Measurements from ENCODE around the gene SUPT5H.

SUPT5H gene

GRCh38 chr19:39413272-39413910, 32.0 kb upstream of the SUPT5H start:
- TF ChIP-seq GATA2 (IDR thresholded peaks at IDR 0.05; ENCODE audit: low read depth, low read length) (no peak), GATA3 (IDR thresholded peaks at IDR 0.05; ENCODE audit: low read depth, low read length) (no peak)

DNA sequence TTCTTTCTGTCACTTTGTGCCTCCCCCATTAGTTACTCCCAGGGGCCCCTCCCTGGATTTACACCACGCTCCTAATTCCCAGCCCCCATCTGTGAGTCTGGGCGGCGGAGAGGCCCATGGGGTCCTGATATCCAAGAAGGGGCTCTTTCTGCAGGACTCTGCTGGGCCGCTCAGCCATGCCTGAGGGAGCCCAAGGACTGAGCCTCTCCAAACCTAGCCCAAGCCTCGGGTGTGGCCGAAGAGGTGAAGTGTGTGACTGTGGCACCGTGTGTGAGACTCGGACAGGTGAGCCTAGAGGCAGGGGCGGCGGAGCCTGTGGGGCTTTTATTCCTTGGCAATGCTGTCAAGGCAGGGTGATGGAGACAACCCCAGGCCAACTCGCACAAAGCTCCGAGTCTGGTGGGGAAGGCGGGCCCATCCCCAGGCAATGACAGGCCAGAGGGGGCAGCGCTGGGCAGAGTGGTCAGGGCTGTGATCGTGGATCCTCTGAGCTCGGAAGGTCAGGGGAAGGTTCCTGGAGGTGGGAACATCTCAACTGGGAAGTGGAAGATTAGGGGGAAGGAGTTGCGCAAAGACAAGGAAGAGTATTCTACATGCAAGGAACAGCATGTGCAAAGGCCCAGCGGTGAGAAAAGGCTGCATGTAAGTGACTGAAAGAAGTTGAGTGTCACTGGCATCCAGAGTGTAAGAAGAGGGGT, 31.3 kb upstream of the SUPT5H start:
- no peak for TF ChIP-seq GATA2 (IDR thresholded peaks at IDR 0.05; ENCODE audit: low read depth, low read length)
- TF ChIP-seq GATA3 (IDR thresholded peaks at IDR 0.05; ENCODE audit: low read depth, low read length): no peak

DNA sequence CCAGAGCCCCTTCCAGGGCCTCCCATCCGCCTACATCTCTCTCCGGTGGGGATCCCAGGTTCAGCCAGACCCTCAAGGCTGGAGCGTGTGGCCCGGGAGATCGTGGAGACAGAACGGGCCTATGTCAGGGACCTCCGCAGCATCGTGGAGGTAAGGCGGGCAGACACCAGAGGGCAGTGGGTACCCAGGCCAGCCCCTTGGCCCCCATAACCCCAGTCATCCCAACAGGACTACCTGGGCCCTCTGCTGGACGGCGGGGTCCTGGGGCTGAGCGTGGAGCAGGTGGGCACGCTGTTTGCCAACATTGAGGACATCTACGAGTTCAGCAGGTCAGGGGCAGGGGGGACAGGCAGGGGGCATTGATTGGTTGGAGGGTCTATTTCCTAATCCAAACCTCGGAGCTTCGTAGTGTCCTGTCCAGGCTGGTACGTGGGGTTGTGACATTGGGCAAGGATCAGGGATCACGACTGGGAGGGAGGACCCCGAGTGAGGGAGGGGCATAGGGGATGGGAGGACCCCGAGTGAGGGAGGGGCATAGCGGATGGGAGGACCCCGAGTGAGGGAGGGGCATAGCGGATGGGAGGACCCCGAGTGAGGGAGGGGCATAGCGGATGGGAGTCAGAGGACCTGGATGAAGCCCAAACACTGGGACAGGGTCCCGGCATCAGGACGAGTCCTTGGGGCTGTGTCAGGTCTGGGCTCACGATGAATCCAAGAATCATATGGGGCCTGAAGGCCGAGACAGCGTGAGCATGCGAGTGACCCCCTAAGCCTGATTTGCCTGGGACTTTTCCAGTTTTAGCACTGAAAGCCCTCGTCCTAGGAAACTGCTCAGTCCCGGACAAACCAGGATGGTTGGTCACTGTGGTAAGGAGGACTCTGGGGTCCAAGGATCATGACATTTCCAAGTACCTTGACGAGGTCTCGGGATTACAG, 30.0 kb upstream of the SUPT5H start:
- TF ChIP-seq GATA2 (IDR thresholded peaks at IDR 0.05; ENCODE audit: low read depth, low read length) (no peak), GATA3 (IDR thresholded peaks at IDR 0.05; ENCODE audit: low read depth, low read length) (no peak)

DNA sequence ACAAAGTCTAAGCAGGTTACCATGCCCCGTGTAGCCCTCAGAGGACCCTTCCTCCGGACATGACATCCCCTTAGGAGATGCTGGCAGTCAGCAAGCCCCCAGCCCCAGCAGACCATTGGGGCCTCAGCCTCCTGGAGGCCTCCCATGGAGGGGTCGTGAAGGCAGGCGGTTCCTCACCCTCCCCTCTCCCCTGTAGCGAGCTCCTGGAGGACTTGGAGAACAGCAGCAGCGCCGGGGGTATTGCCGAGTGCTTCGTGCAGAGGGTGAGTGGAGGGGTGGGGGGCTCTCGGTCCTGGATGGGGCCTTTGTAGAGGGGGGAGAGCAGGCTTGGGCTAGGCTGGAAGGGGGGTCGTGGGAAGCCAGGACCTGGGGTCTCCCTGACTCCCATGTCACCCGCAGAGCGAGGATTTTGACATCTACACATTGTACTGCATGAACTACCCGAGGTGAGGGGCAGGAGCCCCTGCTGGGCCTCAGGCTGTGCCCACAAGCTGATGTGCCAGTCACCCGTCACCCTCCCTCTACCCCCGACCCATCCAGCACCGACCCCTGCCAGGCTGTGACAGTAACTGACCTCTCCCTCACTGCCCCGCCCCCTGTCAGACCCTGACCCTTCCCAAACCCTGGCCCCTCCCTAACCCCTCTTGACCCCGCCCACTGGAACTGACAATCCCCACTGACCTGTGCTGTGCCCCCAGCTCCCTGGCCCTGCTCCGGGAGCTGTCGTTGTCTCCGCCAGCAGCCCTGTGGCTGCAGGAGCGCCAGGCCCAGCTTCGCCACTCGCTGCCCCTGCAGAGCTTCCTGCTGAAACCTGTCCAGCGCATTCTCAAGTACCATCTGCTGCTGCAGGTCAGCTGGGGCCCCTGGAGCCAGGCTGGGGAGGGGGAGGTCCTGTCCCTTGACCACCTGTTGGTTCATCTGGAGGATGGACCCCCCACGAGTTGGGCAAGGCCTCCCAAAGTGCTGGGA, 28.9 kb upstream of the SUPT5H start:
- TF ChIP-seq GATA3 (IDR thresholded peaks at IDR 0.05; ENCODE audit: low read depth, low read length) (no peak), GATA2 (IDR thresholded peaks at IDR 0.05; ENCODE audit: low read depth, low read length) (no peak)

DNA sequence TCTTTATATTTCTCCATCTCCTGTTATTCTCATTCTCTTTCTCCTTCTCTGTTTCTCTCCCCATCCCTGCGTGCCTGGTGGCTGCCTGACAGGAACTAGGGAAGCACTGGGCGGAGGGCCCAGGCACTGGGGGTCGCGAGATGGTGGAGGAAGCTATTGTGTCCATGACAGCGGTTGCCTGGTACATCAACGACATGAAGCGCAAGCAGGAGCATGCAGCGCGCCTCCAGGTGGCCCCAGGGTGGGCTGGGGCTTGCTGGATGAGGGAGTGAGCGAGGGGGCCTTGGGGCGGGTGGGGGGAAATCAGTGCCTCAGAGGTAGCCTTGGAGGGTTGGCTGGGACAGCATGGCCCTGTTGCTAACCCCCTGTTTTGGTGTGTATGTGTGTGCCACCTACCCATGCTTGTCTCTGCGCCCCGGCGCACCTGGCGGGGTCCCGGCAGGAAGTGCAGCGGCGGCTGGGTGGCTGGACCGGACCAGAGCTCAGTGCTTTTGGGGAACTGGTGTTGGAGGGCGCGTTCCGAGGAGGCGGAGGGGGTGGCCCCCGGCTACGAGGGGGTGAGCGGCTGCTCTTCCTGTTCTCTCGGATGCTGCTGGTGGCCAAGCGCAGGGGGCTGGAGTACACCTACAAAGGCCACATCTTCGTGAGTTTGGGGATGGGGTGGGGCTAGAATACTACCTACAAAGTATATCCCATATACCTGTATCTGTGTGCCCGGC, 27.8 kb upstream of the SUPT5H start:
- no peak for TF ChIP-seq GATA2 (IDR thresholded peaks at IDR 0.05; ENCODE audit: low read depth, low read length)
- no peak for TF ChIP-seq GATA3 (IDR thresholded peaks at IDR 0.05; ENCODE audit: low read depth, low read length)

GRCh38 chr19:39419003-39419402, 26.4 kb upstream of the SUPT5H start:
- TF ChIP-seq GATA3 (IDR thresholded peaks at IDR 0.05; ENCODE audit: low read depth, low read length): no peak
- no peak for TF ChIP-seq GATA2 (IDR thresholded peaks at IDR 0.05; ENCODE audit: low read depth, low read length)

DNA sequence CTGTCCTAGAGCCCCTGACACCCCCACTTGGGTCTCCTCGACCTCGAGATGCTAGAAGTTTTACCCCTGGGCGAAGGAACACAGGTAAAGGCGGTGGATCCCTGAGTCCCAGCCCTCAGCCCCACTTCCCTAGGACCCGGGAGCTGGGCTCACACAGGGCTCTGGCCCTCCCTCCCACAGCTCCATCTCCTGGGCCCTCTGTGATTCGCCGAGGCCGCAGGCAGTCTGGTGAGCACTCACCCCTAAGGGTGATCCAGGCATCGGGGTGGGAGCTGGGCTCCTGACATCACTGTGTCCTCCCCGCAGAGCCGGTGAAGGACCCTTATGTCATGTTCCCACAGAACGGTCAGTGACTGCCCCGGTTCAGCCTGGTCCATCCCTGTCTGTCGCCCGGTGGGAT, 24.6 kb upstream of the SUPT5H start:
- TF ChIP-seq GATA3 (IDR thresholded peaks at IDR 0.05; ENCODE audit: low read depth, low read length): no peak
- TF ChIP-seq GATA2 (IDR thresholded peaks at IDR 0.05; ENCODE audit: low read depth, low read length): no peak

DNA sequence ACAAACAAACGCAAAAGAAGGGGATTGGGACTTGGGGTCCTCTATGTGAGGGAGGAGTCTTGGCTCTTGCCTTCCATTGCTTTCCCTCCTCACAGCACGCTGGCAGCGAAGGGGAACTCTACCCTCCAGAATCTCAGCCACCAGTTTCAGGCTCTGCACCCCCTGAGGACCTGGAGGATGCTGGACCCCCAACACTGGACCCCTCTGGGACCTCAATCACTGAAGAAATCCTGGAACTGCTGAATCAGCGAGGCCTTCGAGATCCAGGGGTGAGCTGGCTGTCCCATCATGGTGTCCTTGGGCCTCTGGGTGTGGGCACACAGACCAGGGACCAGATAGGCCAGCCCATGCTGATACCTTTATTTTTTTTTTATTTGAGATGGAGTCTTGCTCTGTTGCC, 23.4 kb upstream of the SUPT5H start:
- TF ChIP-seq GATA3 (IDR thresholded peaks at IDR 0.05; ENCODE audit: low read depth, low read length) (no peak), GATA2 (IDR thresholded peaks at IDR 0.05; ENCODE audit: low read depth, low read length) (no peak)

DNA sequence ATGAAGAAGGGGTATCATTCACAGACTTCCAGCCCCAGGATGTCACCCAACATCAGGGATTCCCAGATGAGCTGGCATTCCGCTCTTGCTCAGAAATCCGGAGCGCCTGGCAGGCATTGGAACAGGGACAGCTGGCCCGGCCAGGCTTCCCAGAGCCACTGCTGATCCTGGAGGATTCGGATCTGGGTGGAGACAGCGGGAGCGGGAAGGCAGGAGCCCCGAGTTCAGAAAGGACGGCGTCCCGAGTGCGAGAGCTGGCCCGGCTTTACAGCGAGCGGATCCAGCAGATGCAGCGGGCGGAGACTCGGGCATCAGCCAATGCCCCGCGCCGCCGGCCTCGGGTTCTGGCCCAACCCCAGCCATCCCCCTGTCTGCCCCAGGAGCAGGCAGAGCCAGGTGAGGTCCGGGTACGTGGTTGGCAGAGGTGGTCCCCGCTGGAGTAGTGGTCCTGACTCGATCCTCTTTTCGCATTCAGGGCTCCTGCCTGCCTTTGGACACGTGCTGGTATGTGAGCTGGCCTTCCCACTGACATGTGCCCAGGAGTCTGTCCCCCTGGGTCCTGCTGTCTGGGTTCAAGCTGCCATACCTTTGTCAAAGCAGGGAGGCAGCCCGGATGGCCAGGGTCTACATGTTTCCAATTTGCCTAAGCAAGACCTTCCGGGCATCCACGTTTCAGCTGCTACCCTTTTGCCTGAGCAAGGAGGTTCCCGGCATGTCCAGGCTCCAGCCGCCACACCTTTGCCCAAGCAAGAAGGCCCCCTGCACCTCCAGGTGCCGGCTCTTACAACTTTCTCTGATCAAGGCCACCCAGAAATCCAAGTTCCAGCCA, 21.9 kb upstream of the SUPT5H start:
- TF ChIP-seq GATA3 (IDR thresholded peaks at IDR 0.05; ENCODE audit: low read depth, low read length) (no peak), GATA2 (IDR thresholded peaks at IDR 0.05; ENCODE audit: low read depth, low read length) (no peak)

DNA sequence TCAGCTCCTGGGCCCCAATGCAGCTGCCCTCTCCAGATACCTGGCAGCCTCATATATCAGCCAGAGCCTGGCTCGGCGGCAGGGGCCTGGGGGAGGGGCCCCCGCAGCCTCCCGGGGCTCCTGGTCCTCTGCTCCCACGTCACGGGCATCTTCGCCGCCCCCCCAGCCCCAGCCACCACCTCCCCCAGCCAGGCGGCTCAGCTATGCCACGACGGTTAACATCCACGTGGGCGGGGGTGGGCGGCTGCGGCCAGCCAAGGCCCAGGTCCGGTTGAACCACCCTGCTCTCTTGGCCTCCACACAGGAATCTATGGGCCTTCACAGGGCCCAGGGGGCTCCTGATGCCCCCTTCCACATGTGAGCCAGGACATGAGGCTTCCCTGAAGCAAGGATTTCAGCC, 20.4 kb upstream of the SUPT5H start:
- TF ChIP-seq GATA3 (IDR thresholded peaks at IDR 0.05; ENCODE audit: low read depth, low read length): no peak
- no peak for TF ChIP-seq GATA2 (IDR thresholded peaks at IDR 0.05; ENCODE audit: low read depth, low read length)

DNA sequence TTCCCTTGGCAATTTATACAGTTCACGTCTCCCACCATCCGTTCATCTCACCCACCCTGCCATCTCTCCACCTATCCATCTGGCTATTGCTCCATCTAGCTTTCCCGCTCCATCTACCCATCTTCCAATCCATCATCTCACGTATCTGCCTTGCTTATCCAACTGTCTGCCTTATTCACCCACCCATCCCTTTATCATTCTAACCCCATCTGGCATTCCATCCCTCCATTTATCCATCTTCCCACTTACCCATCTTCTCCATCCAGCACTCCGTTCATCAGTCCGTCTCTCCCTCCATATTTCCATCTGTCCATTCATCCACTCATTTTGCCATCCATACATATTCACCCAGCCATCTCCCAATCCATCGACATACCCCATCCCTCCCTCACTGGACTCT, 19.6 kb upstream of the SUPT5H start:
- TF ChIP-seq GATA3 (IDR thresholded peaks at IDR 0.05; ENCODE audit: low read depth, low read length) (no peak), GATA2 (IDR thresholded peaks at IDR 0.05; ENCODE audit: low read depth, low read length) (no peak)

DNA sequence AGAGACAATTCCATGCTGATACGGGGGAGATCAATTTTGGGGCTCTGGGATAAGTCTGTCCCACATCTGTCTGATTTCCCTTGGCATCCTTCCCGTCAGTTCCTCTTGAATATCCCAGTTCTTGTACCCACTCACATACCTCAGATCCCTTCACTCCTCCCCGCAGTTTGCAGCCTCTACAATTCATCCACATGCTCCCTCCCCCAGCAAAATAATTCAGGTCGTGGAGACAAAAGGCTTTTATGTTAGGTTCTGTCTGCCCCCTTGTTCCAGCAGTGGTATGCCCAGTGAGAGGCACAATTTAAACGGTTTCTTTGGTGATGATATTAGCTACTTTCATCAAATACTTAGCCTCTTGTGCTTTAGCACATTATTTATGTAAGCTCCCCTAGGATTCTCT, 19.2 kb upstream of the SUPT5H start:
- TF ChIP-seq GATA3 (IDR thresholded peaks at IDR 0.05; ENCODE audit: low read depth, low read length) (no peak), GATA2 (IDR thresholded peaks at IDR 0.05; ENCODE audit: low read depth, low read length) (no peak)

Measured in SH-SY5Y (cell line).